ENCODE measurements around the gene MOSMO.

MOSMO gene

DNA sequence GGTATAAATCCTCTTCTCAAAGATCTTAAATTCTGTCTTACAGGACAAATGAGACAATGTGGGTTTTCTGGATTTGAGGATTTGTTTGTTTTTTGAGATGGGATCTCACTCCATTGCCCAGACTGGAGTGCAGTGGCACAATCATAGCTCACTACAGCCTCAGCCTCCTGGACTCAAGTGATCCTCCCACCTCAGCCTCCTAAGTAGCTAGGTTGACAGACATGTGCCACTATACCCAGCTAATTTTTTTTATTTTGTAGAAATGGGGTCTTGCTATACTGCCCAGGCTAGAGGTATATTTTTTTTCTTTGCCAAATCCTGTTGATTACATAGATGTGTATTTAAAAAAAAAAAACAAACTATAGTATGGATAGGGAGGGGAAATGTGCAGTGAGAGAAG lies 122.6 kb downstream of the MOSMO start:
- H3K27me3 ChIP-seq, result no peaks in the 10 kb centered on the region
- no peak overlapping the region for H3K4me3 ChIP-seq
- no peaks in the 10 kb centered on the region for H3K9me3 ChIP-seq
- H3K36me3 ChIP-seq, result no peaks in the 10 kb centered on the region
- H3K27ac ChIP-seq, result no peak overlapping the region
- TF ChIP-seq, protein P1, sequence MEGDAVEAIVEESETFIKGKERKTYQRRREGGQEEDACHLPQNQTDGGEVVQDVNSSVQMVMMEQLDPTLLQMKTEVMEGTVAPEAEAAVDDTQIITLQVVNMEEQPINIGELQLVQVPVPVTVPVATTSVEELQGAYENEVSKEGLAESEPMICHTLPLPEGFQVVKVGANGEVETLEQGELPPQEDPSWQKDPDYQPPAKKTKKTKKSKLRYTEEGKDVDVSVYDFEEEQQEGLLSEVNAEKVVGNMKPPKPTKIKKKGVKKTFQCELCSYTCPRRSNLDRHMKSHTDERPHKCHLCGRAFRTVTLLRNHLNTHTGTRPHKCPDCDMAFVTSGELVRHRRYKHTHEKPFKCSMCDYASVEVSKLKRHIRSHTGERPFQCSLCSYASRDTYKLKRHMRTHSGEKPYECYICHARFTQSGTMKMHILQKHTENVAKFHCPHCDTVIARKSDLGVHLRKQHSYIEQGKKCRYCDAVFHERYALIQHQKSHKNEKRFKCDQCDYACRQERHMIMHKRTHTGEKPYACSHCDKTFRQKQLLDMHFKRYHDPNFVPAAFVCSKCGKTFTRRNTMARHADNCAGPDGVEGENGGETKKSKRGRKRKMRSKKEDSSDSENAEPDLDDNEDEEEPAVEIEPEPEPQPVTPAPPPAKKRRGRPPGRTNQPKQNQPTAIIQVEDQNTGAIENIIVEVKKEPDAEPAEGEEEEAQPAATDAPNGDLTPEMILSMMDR (IDR thresholded peaks at IDR 0.05), result no peak
- DNase-seq, result peak in 1 of 2 donors; percentile 5
- H3K4me1 ChIP-seq, result no peaks in the 10 kb centered on the region
- intact Hi-C loops (cut with DNase I; ENCODE audit: low total_unique reads), result no loop called here

DNA sequence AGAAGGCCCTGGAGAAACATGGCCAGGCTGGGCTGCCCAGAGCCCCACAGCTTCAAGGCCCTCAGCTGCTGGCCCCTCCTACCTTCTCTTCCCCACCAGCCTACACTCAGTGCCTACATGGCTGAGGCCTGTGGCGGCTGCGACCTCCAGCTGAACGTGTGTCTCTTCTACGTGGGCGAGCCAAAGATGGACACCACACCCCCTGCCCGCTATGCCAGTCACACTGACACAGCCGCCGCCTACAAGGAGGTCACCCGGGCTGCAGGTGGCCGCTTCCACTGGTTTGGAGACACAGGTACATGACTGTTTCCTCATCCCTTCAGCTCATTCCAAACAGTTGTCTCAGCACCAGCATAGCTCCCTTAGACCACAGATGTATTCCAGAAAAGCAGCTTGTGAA lies 124.9 kb downstream of the MOSMO start:
- H3K27me3 ChIP-seq, result peaks cover 0 to 4% of the 10 kb centered on the region in 2 donors
- no peak overlapping the region for H3K27ac ChIP-seq
- intact Hi-C loops (cut with DNase I; ENCODE audit: low total_unique reads), result no loop called here
- H3K4me1 ChIP-seq, result no peaks in the 10 kb centered on the region
- no peaks in the 10 kb centered on the region for H3K9me3 ChIP-seq
- no peak for DNase-seq
- no peaks in the 10 kb centered on the region for H3K36me3 ChIP-seq
- no peak overlapping the region for H3K4me3 ChIP-seq
- TF ChIP-seq, protein P1 (IDR thresholded peaks at IDR 0.05), result no peak
